HG03439 (cell line): Measurements from ENCODE around the gene PDE1C.

Experiments
- ATAC-seq: cut with Tn5 transposase; IDR thresholded peaks from one replicate; pipeline ENCODE4 v1.9.1; 2021; ENCODE audit warnings: mild to moderate bottlenecking, moderate library complexity; ENCODE audit not compliant: unreplicated experiment

Gene PDE1C

DNA sequence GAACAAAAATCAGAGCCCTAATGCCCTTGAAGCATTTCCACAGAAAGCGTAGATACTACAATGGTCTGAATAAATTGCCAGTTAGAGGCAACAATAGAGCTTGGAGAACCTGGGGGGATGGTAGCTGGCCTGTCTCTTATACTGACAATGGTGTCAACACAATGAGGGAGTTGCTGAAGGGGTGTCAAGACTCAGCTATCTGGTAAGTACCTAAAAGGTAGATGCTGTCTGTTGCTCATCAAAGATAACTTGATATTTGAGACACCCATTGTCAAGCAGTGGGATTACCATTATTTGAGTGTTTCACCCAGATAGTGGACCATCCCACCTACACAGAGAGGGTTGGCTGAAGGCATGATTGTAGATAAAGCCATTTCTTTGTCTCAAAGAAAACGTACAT is 72.8 kb downstream of the PDE1C start:
- ATAC-seq = no peak

DNA sequence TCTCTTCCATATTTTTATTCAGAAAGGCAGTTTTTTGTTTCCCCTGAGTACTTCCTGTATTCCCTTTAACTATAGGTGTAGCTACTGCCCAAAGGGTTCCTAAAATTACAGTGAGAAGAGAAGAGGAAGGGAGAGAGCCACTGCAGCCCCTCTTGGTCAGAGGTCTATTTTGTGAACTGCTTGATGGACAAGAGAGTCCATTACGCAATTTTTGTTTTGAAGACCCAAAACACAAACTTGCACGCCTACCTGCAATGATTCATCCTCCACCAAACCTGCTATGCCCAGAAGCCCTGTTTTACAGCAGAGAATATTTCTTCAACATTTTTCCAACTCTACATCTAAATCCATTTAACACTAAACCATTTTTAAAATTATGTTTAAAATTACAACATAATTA is 75.1 kb downstream of the PDE1C start:
- ATAC-seq = no peak

DNA sequence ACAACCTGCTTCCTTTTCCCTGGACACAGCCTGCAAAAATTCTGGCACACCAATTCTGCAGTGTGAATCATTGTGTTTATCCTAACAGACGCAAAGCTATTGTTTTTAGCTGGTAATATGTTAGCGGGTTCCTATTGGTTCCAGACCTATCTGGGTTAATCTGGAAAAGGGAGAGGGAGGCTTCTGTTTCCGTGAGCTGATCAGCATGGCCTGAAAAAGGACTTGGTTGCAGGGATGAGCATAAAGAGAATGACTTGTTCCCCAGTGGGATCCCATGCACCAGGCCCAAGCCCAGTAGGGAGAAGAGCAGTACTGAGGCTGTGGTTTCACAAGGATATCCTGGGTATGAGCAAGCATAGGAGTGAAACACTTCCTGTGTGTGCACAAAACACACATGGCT is 78.4 kb downstream of the PDE1C start:
- no peak for ATAC-seq

DNA sequence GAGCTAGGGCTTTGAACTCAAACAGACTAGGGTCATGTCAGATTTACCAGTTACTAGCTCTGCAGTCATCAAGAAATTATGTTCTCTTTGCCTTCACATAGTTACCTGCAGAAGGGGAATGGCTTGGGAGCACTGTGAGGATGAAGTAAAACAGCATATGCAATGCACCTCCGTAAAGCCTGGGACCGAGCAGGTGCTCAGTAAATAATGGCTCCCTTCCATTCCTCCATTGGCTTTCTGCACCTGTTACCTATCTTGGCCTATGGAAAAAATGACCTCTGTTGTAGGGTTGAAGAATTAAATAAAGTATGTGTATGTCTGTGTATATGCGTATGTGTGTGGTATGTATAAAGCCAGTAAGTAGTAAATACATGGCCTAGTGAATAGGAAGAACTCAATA is 78.8 kb downstream of the PDE1C start:
- ATAC-seq = no peak

DNA sequence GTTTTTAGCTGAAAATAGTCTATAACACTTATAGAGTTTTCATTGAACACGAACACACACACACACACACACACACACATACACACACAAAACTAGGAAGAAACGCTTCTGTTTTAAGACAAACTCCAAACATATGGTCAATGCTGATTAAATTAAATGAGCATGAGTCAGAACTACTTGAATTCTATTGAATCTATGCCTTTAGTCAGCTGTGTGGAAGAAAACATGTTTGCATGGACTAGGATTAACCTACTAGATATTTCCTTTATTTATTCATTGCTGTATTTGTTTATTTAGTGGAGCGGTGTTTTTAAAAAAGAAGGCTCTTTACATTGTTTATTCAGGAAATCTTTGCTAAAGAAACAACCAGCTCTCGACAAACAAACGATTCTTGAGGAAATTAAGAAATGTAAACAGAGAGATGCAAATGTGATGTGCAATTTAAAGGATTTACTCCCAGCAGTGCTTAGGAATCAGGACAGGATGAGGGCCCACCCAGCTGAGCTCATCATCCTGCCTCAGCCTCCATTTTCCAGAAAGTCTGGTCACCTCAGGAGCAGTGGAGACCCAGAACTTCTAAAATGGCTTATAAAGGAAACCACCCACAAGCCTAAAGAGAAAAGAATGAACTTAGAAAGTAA is 83.2 kb downstream of the PDE1C start:
- no peak for ATAC-seq

DNA sequence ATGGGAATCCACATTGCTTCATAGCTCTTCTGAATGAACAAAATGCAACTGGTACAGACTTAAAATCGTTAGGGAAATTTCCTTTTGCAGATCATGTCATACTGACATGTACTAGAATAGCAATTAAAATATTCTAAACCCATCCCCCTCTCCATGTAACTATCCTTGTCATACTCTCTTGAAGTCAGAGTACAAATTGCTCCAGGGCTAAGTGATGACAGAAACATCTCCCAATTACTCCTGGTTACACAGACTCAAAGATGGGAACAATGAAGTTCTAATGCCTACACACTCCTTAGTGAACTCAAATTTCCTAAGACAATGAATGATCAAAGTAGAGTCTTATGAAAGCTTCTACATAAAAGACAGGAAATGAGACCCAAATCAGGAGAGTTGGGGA is 87.2 kb downstream of the PDE1C start:
- no peak for ATAC-seq

DNA sequence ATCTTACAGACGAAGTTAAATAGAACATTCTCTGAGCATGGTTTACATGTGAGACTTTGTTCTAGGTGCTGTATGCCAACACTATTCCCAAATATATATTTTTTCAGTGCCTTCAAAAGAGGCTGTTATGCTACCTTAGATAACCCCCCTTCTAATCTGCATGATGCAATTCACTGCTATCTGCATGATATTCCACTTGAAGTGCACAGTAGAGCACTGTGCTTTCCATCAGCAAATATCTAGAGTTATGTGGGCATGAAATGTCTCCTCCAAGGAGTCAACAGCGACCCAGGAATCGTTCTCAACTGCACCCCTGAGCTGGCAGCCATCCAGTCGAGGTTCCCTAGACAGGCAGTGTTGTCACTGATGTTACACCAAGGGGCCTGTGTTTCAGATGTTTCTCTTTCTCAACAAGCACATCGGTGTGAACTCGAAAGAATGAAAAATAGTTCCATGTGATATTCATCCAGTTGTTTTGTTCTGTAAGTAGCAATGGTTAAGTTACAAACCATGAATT is 88.3 kb downstream of the PDE1C start:
- no peak for ATAC-seq

DNA sequence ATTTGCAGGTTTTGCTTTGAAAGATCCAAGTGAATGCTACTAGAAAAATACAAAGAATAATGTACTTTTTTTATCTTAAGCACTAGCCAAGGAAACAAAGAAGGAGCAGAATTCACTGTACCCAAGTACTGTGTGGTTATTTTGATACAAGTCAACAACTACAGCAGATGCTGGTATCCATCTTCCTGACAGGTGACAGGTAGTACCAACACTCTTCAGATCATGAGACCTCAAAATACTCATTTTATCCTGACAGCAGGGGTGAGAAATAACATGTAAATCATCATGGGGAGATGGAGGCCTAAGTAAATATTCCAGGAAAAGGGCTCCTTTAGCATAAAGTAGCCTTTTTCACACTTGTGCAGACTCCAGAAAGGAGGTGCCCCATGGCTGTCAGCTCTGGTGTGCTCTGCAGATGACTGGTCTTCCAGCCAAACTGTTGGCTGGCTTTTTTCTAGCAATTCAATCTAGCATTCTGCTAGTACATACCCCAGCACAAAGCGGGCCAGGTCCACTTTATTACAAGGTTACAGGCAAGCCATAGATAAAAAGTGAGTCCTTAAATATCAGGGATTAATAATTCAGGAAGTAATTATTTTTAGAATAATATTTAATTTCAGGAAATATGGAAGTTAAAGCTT is 90.4 kb downstream of the PDE1C start:
- no peak for ATAC-seq

DNA sequence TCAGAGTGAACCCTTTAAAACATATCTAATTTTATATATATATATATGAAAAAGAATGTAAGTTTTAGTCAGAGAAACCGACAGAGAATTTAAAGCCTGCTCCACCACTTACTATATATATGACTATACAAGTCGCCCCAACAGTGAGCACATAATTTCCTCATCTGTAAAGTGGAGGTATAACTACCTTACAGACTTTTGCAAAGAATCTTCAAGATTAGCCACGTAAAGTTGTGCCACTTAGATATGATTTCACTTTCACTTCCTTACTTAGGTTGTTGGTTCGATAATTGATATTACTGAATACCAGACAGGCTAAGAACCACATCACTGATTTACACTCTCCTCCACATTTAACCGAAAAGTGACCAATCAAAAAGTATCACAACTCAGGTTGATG is 94.7 kb downstream of the PDE1C start:
- no peak for ATAC-seq

DNA sequence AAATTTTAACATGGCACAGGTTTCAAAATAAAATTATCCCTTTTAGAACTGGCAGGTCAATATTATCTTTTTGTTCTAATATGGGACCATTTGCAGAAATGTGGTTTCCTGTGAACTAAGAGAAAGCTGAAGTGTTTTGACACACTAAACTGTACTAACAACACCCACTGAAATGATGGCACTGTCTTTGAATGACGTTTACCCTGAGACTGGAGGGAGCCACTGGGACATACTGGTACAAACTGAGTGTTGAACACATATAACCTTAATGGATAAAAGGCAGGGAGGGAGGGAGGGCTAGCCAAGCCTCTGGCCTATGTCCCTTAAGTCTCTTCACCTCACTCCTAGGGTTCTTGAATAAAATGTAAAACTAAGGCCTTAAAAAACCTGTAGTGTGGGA is 95.9 kb downstream of the PDE1C start:
- no peak for ATAC-seq

DNA sequence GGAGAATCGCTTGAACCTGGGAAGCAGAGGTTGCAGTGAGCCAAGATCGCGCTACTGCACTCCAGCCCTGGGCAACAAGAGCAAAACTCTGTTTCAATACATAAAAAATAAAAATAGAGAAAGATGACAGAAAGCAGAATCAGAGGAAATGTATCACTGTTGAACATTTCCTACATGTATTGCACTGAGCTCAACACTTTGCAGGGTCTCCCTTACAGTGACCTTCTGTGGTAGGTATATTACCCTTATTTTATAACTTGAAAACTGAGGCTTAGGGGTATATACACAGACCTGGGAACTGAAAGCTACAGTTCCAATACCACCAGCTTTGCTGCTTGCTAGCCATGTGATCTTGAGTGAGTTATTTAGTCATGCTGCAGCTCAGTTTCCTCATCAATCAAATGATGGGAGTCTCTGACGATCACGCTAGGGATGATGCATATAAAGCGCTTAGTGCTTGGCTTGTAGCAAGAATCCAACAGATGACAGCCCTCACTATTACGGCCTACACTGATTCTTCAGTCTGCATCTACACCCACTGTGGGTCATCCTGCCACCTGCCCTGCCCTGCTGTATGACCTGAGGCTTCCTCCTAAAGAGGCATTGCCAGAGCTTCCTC is 99.0 kb downstream of the PDE1C start:
- ATAC-seq = no peak

DNA sequence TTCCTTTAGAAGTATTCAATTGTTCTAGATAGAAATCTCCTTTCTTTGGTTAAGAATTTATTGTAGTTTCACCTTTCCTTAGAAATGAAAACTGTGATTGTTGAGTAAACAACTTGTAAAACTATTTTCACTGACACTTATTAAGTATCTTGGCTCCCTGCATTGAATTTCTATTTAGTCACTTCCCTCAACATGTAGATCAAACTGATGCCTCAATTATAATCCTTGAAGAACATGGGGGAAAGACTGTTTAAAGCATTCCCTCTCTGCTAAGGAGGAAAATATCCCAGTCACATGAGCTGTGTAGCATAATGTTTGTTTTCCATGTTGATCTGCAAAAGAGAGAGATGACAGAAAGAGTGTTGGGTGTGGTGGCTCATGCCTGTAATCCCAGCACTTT is 99.7 kb downstream of the PDE1C start:
- ATAC-seq = no peak

DNA sequence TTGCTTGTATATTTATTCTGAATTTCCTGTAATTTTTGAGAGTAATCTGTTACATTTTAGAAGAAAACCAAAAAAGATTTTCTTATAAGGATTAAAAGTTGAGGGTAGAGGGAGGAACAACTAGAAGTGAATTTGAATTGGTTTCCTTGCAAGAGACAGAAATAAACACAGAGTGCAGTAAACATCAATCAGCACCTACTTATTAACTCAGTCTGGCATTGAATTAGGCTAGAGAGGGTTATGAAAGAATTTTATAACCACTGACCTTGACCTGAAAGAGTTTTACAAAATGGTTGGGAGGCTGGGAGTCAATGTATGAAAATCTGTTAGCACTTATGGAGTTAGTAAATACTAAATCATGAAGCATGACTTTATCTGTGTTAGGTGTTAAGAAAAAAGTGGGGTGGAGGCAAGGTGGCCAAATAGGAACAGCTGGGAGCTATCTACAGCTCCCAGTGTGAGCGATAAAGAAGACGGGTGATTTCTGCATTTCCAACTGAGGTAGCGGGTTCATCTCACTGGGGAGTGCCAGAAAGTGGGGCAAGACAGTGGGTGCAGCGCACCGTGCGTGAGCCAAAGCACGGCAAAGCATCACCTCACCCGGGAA is 106.5 kb downstream of the PDE1C start:
- ATAC-seq = no peak

DNA sequence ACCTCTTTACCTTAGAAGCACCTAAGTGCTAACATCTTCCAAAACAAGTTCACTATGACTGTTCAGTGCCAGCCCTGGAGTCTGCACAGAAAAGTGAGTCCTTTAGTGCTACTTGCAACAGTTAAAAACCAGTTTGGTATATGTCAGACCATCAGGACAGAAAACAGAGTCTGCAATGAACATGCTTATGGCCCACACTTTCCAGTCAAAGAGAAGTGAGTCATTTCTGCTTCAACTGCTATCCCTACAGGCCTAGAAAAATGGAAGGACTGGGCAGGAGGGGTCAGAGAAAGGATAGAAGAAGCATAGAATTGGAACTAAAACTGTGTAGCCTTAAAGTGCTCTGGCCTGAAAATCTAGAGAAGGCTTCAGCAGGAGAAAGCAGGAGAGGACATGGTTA is 108.0 kb downstream of the PDE1C start:
- no peak for ATAC-seq

DNA sequence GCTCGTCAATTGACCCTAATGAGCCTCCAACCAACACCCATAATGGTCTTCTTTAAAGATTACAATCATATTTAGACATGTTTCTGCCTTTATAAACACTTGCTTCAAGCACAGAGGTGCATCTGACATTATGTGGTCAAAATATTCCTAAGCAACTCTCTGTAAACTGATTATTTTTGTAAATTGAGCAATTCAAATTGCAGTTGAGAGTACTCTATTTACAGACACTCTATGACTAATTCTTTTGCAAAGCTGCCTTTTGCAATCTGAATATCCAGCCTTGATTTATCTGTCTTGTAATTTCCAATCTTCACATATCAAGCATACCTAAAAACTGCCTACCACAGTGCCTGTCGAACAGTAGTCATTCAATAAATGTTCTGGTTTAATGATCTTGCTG is 112.0 kb downstream of the PDE1C start:
- no peak for ATAC-seq

DNA sequence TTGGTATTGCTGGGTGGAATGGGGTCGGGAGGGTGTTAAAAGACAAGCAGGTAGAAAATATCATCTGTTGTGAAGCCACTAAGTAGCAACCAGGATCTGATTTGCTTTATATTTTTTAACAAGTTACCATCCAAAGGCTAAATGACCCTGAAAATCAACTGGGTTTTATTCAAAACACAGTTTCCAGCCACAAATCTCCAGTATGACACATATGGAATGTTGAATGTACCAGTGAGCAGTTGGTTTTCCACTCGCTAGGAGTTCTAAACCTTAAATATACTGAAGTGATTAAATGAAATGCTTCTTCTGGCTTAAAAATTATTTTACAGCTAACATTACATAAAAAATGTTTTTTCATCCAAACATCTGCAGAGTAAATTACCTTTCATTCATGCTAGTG is 112.5 kb downstream of the PDE1C start:
- ATAC-seq = no peak

DNA sequence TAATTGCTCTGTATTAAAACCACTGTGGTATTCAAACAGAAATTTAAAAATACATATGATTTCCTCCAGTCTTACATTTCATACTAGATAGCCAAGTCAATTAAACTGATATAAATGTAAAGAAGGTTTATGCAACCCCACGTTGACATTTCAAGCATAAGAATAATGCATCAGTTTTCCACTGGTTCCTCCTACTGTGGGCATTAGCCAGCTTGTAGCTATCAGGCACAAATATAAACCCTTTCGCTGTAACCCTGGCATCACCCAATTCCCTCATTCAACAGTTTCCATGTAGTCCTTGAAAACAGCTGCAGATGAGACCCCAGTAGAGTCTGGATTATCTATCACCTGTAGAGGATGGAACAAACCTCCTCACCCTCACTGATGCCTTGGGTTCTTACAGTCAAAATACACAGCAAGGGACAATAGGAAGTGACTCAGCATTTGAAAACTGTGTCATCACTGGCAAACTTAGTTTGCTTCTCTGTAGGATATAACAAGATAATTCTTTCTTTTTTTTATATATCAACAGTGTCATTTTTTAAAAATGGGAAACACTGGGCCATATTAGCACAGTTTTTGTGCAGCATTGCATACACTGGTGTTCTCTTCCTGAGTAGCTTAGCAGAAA is 113.0 kb downstream of the PDE1C start:
- ATAC-seq = no peak

DNA sequence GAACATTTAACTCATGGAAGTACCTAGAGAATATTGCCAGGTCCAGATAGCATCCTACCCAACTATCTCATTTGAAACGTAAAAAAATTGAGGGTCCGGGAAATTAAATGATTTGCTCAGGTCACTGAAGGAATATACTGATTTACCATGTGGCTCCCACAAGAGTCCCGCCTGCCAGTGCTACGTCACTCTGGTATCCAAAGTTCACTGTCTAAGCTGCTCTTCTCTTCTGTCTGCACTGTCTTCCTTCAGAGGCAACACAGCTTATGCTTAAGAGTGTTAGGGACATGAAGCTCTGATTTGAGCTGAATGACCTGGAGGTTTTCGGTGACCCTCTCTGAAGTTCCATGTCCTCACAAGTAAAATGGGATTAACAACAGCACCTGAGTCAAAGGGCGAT is 114.6 kb downstream of the PDE1C start:
- ATAC-seq = no peak

DNA sequence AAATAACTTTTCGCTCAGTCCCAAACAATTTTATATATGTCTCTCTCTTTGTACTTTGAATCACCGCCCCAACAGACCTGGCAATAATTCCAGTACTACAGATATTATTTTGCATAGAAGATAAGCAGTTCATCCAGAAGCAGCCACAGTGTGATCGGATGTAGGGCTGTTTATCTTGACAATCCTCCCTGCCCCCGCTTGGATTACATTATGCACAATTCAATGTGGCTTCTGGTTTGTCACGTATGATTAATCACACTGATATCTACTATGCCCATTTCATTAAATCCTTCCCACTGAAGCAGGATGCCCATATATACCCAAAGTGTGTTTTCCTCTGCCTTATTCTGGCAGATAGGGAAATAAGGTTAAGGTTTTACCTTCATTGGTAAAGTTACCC is 115.2 kb downstream of the PDE1C start:
- no peak for ATAC-seq

DNA sequence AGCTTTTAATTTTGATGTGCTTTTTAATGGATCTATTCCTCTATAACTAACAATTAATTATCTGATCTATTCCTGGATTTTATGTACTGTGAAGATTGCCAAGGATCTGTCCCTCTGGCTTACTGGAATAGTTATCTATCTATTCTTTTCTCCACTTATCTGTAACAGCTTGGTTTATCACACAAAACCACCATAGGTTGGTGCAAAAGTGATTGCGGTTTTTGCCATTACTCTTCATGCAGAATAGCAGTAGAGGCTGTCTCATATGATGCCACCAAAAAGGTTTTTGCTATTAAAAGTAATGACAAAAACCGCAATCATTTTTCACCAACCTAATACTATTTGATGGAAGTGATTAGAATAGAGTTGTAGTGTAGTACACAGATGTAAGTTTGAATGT is 115.7 kb downstream of the PDE1C start:
- ATAC-seq = no peak

DNA sequence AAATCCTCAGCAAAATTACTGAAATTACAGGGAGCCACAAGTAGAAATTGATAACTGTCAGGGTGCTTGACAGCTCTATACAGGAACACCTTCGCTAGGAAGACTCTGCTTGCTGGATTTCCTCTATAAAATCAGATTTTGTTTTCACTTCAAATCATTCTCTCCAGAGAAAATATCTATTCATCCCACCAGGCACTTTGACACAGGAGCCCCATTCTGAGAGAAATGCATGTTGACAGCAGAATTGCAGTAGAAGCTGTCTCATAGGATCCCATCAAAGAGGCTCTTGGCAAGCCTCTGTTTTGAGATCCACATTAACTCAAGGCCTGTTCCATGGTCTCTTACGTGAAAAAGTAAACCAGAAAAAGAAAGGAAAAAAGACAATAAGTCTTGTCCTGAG is 116.8 kb downstream of the PDE1C start:
- ATAC-seq = no peak
